ENCODE measurements around the gene TMEM81.

TMEM81 gene

GRCh38 chr1:205084360-205084759, at the start of gene TMEM81:
TSS of gene TMEM81 (minus strand) at chr1:205084460. CDS start at chr1:205084320, 140 bp downstream.
- Histone ChIP-seq H3K4me1 (ENCODE audit: low read depth, poor library complexity, severe bottlenecking) (no peaks in the 10 kb centered on the region), H3K4me2 (no peak within 1 kb of the TSS), H3K27ac (no peak within 1 kb of the TSS), H2AFZ (ENCODE audit: low read depth) (no peak within 1 kb of the TSS), H4K20me1 (ENCODE audit: insufficient read depth) (no peaks in the 10 kb centered on the region), H3K36me3 (ENCODE audit: insufficient read depth) (peaks cover 7% of the 10 kb centered on the region; the same call in 1 of the 2 replicates), H3K4me3 (IDR thresholded peaks at IDR 0.05; ENCODE audit: insufficient read depth, low read depth, low read length) (no peak within 1 kb of the TSS), H3K9ac (no peak within 1 kb of the TSS), H3K27me3 (ENCODE audit: insufficient read depth, low read depth) (no peaks in the 10 kb centered on the region), H3K79me2 (ENCODE audit: insufficient read depth, low read depth) (no peaks in the 10 kb centered on the region)
- TF ChIP-seq CTCF (conservative IDR thresholded peaks at IDR 0.05; ENCODE audit: low read depth, low read length) = no peak

GRCh38 chr1:205133287-205133686, 49.0 kb upstream of the TMEM81 start:
- TF ChIP-seq CTCF (conservative IDR thresholded peaks at IDR 0.05; ENCODE audit: low read depth, low read length) = no peak
- H2AFZ ChIP-seq (ENCODE audit: low read depth) = no peak overlapping the region
- H3K9ac ChIP-seq = no peak overlapping the region
- H3K4me1 ChIP-seq (ENCODE audit: low read depth, poor library complexity, severe bottlenecking) = peaks cover 16% of the 10 kb centered on the region
- no peak overlapping the region for H3K27ac ChIP-seq
- H3K36me3 ChIP-seq (ENCODE audit: insufficient read depth) = no peaks in the 10 kb centered on the region
- H4K20me1 ChIP-seq (ENCODE audit: insufficient read depth) = no peaks in the 10 kb centered on the region
- H3K27me3 ChIP-seq (ENCODE audit: insufficient read depth, low read depth) = no peaks in the 10 kb centered on the region
- H3K79me2 ChIP-seq (ENCODE audit: insufficient read depth, low read depth) = no peaks in the 10 kb centered on the region
- H3K4me2 ChIP-seq = no peak overlapping the region
- H3K4me3 ChIP-seq (IDR thresholded peaks at IDR 0.05; ENCODE audit: insufficient read depth, low read depth, low read length) = no peak overlapping the region

DNA sequence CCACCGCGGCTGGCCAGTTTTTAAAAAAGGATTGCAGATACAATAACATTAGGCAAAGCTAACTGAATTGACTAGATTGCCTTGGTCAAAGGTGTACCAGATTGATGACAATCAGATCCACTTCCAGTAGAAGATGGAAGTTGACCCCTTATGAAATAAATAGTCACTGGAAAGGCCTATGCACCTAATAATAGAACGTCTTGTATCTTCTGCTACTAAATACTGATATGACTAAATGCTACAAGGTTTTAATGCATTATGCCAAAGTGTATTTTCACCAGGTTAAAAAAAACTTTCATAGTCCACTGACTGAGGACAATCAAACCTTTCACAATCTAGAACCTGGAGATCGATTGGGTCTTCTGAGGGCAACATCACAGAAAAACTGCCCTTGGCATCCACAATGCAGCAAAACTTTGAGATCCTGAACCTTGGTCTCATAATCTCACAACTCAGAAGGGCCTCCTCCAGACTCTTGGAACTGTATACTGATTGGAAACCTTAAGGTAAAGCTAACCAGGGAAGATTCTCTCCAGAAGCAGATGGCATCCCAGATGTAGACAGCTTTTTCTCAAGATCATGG, 45.3 kb upstream of the TMEM81 start:
- TF ChIP-seq CTCF (conservative IDR thresholded peaks at IDR 0.05; ENCODE audit: low read depth, low read length) = no peak
- Histone ChIP-seq H3K27me3 (ENCODE audit: insufficient read depth, low read depth) (no peaks in the 10 kb centered on the region), H4K20me1 (ENCODE audit: insufficient read depth) (no peaks in the 10 kb centered on the region), H2AFZ (ENCODE audit: low read depth) (no peak overlapping the region), H3K4me3 (IDR thresholded peaks at IDR 0.05; ENCODE audit: insufficient read depth, low read depth, low read length) (no peak overlapping the region), H3K9ac (no peak overlapping the region), H3K27ac (no peak overlapping the region), H3K36me3 (ENCODE audit: insufficient read depth) (no peaks in the 10 kb centered on the region), H3K4me1 (ENCODE audit: low read depth, poor library complexity, severe bottlenecking) (peaks cover 3% of the 10 kb centered on the region), H3K79me2 (ENCODE audit: insufficient read depth, low read depth) (no peaks in the 10 kb centered on the region), H3K4me2 (no peak overlapping the region)

DNA sequence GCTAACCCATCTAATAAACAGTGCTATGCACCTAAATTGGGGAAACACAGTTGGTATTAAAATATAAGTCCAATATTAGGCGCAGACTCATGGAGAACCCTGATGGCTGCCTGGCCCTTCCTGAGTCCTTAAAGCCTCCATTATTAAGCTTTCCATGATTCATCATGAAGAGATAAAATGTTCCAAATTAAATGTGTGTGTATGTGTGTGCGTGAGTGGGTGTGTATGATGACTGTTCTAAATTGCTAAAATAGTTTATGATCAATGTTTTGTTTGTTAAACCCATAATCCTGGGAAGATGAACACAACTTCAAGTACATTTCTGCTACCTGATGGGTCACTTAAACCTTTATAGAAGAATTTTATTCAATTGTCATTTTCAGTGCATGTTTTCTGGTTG, 43.8 kb upstream of the TMEM81 start:
- Histone ChIP-seq H3K36me3 (ENCODE audit: insufficient read depth) (no peaks in the 10 kb centered on the region), H3K4me1 (ENCODE audit: low read depth, poor library complexity, severe bottlenecking) (peaks cover 3% of the 10 kb centered on the region), H3K79me2 (ENCODE audit: insufficient read depth, low read depth) (no peaks in the 10 kb centered on the region), H3K27me3 (ENCODE audit: insufficient read depth, low read depth) (no peaks in the 10 kb centered on the region), H3K27ac (no peak overlapping the region), H3K9ac (no peak overlapping the region), H3K4me3 (IDR thresholded peaks at IDR 0.05; ENCODE audit: insufficient read depth, low read depth, low read length) (no peak overlapping the region), H2AFZ (ENCODE audit: low read depth) (no peak overlapping the region), H4K20me1 (ENCODE audit: insufficient read depth) (no peaks in the 10 kb centered on the region), H3K4me2 (no peak overlapping the region)
- TF ChIP-seq CTCF (conservative IDR thresholded peaks at IDR 0.05; ENCODE audit: low read depth, low read length) = no peak

All from KMS-11 (cell line).